Suprapubic skin (tissue), 3 donors: Measurements from ENCODE around the gene ING5.

Source experiments
- CTCF ChIP-seq, 2 donors: fragments of 200-600 bp in 1 of 2; fragments of 450-650 bp in 1 of 2; sonication (generic) in 1 of 2; IDR thresholded peaks; one replicate each; pipeline ENCODE4 v1.5.1; 2016 to 2019; ENCODE audit warnings: antibody characterized with exemption in 2 of 2, mild to moderate bottlenecking in 1 of 2, moderate library complexity in 1 of 2
- EP300 ChIP-seq: sonication (generic); formaldehyde crosslinking; IDR thresholded peaks from one replicate; pipeline ENCODE4 v1.6.1; 2017; ENCODE audit warnings: antibody characterized with exemption
- POLR2A ChIP-seq, 2 donors: fragments of 450-650 bp; IDR thresholded peaks; one replicate each; pipeline ENCODE4 v1.6.1; 2017; ENCODE audit warnings: antibody characterized with exemption in 2 of 2, mild to moderate bottlenecking in 2 of 2, moderate library complexity in 2 of 2

GRCh38 chr2:241660593-241661213 is 41.1 kb upstream of the ING5 start:
- TF ChIP-seq CTCF (IDR thresholded peaks at IDR 0.05) (no peak), POLR2A (IDR thresholded peaks at IDR 0.05) (no peak), EP300 (no peak)
